IMR-90 (cell line): Measurements from ENCODE around the gene SREK1. TPM values are rescaled to one million over a fixed set of nuclear protein-coding genes. Genes with fewer than 3 reads are reported as not detected.

Experiments used
- ATAC-seq: fragments of 200-7000 bp; cut with Tn5 transposase; 2 replicates; pipeline ENCODE4 v1.9.1; 2020; ENCODE audit warnings: low read depth, mild to moderate bottlenecking, moderate library complexity
- BruUV-seq: library from RNA; stranded (reverse); fragments of 400-500 nt; replicated peaks from 2 replicates; lab custom pipeline; 2021; lab: Mats Ljungman, UMichigan
- CTCF ChIA-PET: fragments of 300-600 bp; formaldehyde crosslinking; extraction: SDS; loops from one replicate; lab custom pipeline; 2021; ENCODE audit warnings: antibody characterized with exemption; lab: Yijun Ruan, JAX
- POLR2A ChIA-PET: fragments of 300-600 bp; sonication (Branson Sonifier 250); formaldehyde crosslinking; loops from one replicate; lab custom pipeline; 2022; ENCODE audit warnings: antibody characterized with exemption; ENCODE audit not compliant: unreplicated experiment; lab: Charles Lee
- DNase-seq: peaks from one replicate; pipeline ENCODE4 v3.0.0; 2013
- H2AFZ ChIP-seq: replicated peaks from 2 replicates; pipeline ENCODE3; 2013; ENCODE audit warnings: low read length, mild to moderate bottlenecking; ENCODE audit not compliant: poor library complexity
- H2AK5ac ChIP-seq: 2 replicates; pipeline ENCODE4 v1.6.1; 2013; ENCODE audit warnings: low read depth, low read length, inconsistent platforms
- H2AK9ac ChIP-seq: replicated peaks from 2 replicates; pipeline ENCODE3; 2013; ENCODE audit warnings: mild to moderate bottlenecking, low read depth, low read length, moderate library complexity; ENCODE audit not compliant: poor library complexity
- H2BK120ac ChIP-seq: 2 replicates; pipeline ENCODE4 v1.6.1; 2013; ENCODE audit warnings: low read depth, low read length, inconsistent platforms
- H2BK15ac ChIP-seq: 3 replicates; pipeline ENCODE4 v1.6.1; 2013; ENCODE audit warnings: low read depth, low read length, inconsistent platforms
- H2BK20ac ChIP-seq: 2 replicates; pipeline ENCODE4 v1.6.1; 2013; ENCODE audit warnings: low read depth, mild to moderate bottlenecking, inconsistent platforms, low read length, moderate library complexity
- H2BK5ac ChIP-seq: 2 replicates; pipeline ENCODE4 v1.6.1; 2013; ENCODE audit warnings: mild to moderate bottlenecking, low read depth, low read length, inconsistent platforms; ENCODE audit not compliant: poor library complexity, severe bottlenecking
- H3K14ac ChIP-seq: replicated peaks from 2 replicates; pipeline ENCODE4 v1.6.1; 2013; ENCODE audit warnings: low read depth, low read length, inconsistent platforms
- H3K18ac ChIP-seq: 2 replicates; pipeline ENCODE4 v1.6.1; 2013; ENCODE audit warnings: low read depth, low read length, control low read depth
- H3K23ac ChIP-seq: 2 replicates; pipeline ENCODE4 v1.6.1; 2013; ENCODE audit warnings: low read depth, low read length, inconsistent platforms
- H3K27ac ChIP-seq: 2 replicates; pipeline ENCODE4 v1.5.1; 2013; ENCODE audit warnings: mild to moderate bottlenecking, control low read depth, low read length; ENCODE audit not compliant: insufficient read depth
- H3K27me3 ChIP-seq: 2 replicates; pipeline ENCODE4 v1.6.1; 2013; ENCODE audit warnings: low read length; ENCODE audit not compliant: control insufficient read depth, insufficient read depth
- H3K36me3 ChIP-seq: 2 replicates; pipeline ENCODE4 v1.6.1; 2013; ENCODE audit warnings: low read length, mixed read lengths; ENCODE audit not compliant: control insufficient read depth, insufficient read depth
- H3K4ac ChIP-seq: 2 replicates; pipeline ENCODE4 v1.6.1; 2013; ENCODE audit warnings: low read depth, low read length, inconsistent platforms
- H3K4me1 ChIP-seq: 2 replicates; pipeline ENCODE4 v1.6.1; 2013; ENCODE audit warnings: low read length, mixed read lengths; ENCODE audit not compliant: control insufficient read depth, insufficient read depth
- H3K4me2 ChIP-seq: 2 replicates; pipeline ENCODE4 v1.6.1; 2013; ENCODE audit warnings: low read depth, mild to moderate bottlenecking, control low read depth, low read length, moderate library complexity
- H3K4me3 ChIP-seq: 2 replicates; pipeline ENCODE4 v1.5.1; 2013; ENCODE audit warnings: low read depth, mild to moderate bottlenecking, control low read depth, low read length, moderate library complexity; ENCODE audit not compliant: insufficient read depth
- H3K56ac ChIP-seq: 2 replicates; pipeline ENCODE4 v1.6.1; 2013; ENCODE audit warnings: low read length, inconsistent platforms; ENCODE audit not compliant: insufficient read depth; ENCODE audit errors: extremely low read depth
- H3K79me1 ChIP-seq, 2 experiments: 2 replicates each; pipeline ENCODE4 v1.6.1; 2013; ENCODE audit warnings: low read length in 2 of 2, inconsistent platforms in 1 of 2, low read depth in 1 of 2
- H3K9ac ChIP-seq: 2 replicates; pipeline ENCODE4 v1.6.1; 2013; ENCODE audit warnings: low read depth, low read length, control low read depth
- H3K9me1 ChIP-seq: 2 replicates; pipeline ENCODE4 v1.6.1; 2013; ENCODE audit warnings: low read length, inconsistent platforms; ENCODE audit not compliant: insufficient read depth
- H3K9me3 ChIP-seq: 2 replicates; pipeline ENCODE4 v1.6.1; 2013; ENCODE audit warnings: low read length; ENCODE audit not compliant: control insufficient read depth, insufficient read depth
- H4K20me1 ChIP-seq: 2 replicates; pipeline ENCODE4 v1.6.1; 2013; ENCODE audit warnings: low read length, inconsistent platforms; ENCODE audit not compliant: insufficient read depth
- H4K5ac ChIP-seq: 2 replicates; pipeline ENCODE4 v1.6.1; 2013; ENCODE audit warnings: mild to moderate bottlenecking, low read depth, low read length, control low read depth
- H4K8ac ChIP-seq, 2 experiments: 2 replicates each; pipeline ENCODE4 v1.6.1; 2013; ENCODE audit warnings: low read depth in 2 of 2, low read length in 2 of 2, control low read depth in 1 of 2, inconsistent platforms in 1 of 2
- H4K91ac ChIP-seq: 2 replicates; pipeline ENCODE4 v1.6.1; 2013; ENCODE audit warnings: low read depth, low read length, inconsistent platforms; ENCODE audit not compliant: insufficient read depth
- RCOR1 ChIP-seq: IDR thresholded peaks from 2 replicates; pipeline ENCODE4 v1.6.1; 2012; ENCODE audit warnings: mild to moderate bottlenecking, low read length, improper control_type of control experiment; ENCODE audit not compliant: insufficient replicate concordance
- WGBS, 2 experiments: methylation state at CpG; one replicate each; pipeline versions ENCODE4 v1.1.5 to v1.1.7; 2013; ENCODE audit warnings: missing lambda C conversion rate in 2 of 2; ENCODE audit not compliant: insufficient read length in 1 of 2; ENCODE audit errors: extremely low coverage in 2 of 2; 5-methylcytosine and 5-hydroxymethylcytosine counted together
- dilution Hi-C: fragments of 300-500 bp; cut with HindIII; formaldehyde crosslinking; loops from one replicate; pipeline ENCODE4 v1.14.3; 2018; ENCODE audit warnings: low sequenced_read_pairs; ENCODE audit not compliant: unreplicated experiment
- in situ Hi-C: fragments of 300-500 bp; cut with MboI; formaldehyde crosslinking; loops from 3 replicates; pipeline ENCODE4 v1.14.3; 2019; ENCODE audit warnings: low sequenced_read_pairs, inconsistent platforms, mixed read lengths
- intact Hi-C: fragments of 100-400 bp; cut with micrococcal nuclease; formaldehyde crosslinking; loops from 2 replicates; pipeline ENCODE4 v1.10.0; 2022
- polyA plus RNA-seq, 3 experiments: library from polyadenylated mRNA; depleted of rRNA; stranded (reverse); fragments of >200 nt; gene quantifications; 2 replicates each; pipeline ENCODE4 v1.2.3, GENCODE V29; 2012; ENCODE audit warnings: low replicate concordance in 1 of 3
- total RNA-seq: library from RNA; depleted of rRNA; stranded (reverse); fragments of >200 nt; gene quantifications from 2 replicates; pipeline ENCODE4 v1.2.3, GENCODE V29; 2012

SREK1 gene
- total and polyA plus RNA-seq, 2 of the 4 experiments (the other 2 are of a cell fraction), result 23.0 to 36.2 TPM

GRCh38 chr5:66209350-66209749, 65.2 kb downstream of the SREK1 start:
- Histone ChIP-seq H3K18ac (no peak overlapping the region), H2BK20ac (no peak overlapping the region), H2BK5ac (no peak overlapping the region), H3K23ac (0 out of 2 replicates have a peak overlapping the region, but pooled peaks have one; percentile 6), H3K9me3 (no peaks in the 10 kb centered on the region), H3K9me1 (no peaks in the 10 kb centered on the region), H2AK9ac (no peak overlapping the region), H3K4me3 (no peak overlapping the region), H3K56ac (no peak overlapping the region), H3K9ac (no peak overlapping the region), H3K27me3 (peaks cover 4% of the 10 kb centered on the region), H4K91ac (no peak overlapping the region), H4K5ac (no peak overlapping the region), H2AFZ (no peak overlapping the region), H3K14ac (no peak overlapping the region), H2AK5ac (no peak overlapping the region), H2BK120ac (no peak overlapping the region), H3K4me1 (no peaks in the 10 kb centered on the region), H3K36me3 (no peaks in the 10 kb centered on the region), H4K20me1 (no peaks in the 10 kb centered on the region), H3K4me2 (no peak overlapping the region), H4K8ac (no peak overlapping the region), H3K79me1 (no peaks in the 10 kb centered on the region), H3K4ac (no peak overlapping the region), H3K27ac (no peak overlapping the region), H2BK15ac (no peak overlapping the region)
- BruUV-seq, result no TSS peak
- no CpG with 5 or more reads among the region's 4 CpGs for WGBS, 2 experiments
- no peak for DNase-seq
- CTCF ChIA-PET, result interaction anchor here (0.9 kb wide), 1 partner anchor 59 kb away, joined by 3 read pairs; no protein-coding TSS in a partner anchor
- intact Hi-C loops (no loop called here), in situ Hi-C loops (no loop called here), dilution Hi-C loops (no loop called here)
- ATAC-seq, result no peak; the same call in 1 of the 2 replicates
- POLR2A ChIA-PET, result no interaction called here
- TF ChIP-seq RCOR1, result no peak
